Measurements from ENCODE around the gene TMC3.

The TMC3 gene

DNA sequence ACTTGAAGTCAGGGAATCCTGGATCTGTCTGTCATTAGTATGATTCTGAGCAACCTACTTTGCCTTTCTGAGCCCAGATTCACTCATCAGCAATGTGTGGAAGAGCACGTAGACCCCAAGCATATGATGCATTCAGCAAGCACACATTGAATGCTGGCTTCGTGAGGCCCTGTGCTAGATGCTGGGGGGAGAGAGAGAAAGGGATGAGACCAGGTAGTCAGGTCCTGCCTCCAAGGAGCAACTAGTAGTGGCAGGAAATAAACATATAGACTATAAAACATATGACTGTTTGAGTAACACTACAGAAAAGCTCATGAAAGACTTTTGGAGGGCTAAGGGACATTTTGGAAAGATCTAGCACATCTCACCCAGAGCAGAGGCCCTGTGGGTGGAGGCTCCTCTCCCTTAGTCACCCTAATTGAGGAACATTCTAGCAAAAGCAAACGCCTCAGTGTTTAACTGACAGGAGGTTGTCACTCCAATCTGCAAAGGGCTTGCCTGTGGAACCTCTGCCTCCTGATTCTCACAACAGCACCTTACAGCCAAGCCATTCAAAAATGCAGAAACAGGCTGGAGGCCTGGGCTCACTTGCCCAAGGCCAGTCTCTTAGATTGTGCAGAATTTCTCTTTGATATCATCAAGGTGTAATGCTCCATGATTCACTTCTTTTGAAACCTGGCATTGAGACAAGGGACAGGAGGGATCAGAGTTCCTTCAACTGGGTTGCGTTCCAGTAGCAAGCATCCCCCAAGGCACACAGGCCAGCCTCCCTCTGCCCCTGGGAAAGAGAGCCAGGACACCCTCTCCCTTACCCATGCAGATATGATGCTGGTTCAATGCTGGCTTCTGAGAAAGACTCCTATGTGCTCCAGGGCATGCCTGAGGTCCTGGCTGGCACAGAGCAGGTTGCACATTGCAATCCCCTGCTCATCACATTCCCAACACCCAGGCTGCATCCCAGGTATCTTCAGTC, 76.1 kb downstream of the TMC3 start:
- no peak for DNase-seq

DNA sequence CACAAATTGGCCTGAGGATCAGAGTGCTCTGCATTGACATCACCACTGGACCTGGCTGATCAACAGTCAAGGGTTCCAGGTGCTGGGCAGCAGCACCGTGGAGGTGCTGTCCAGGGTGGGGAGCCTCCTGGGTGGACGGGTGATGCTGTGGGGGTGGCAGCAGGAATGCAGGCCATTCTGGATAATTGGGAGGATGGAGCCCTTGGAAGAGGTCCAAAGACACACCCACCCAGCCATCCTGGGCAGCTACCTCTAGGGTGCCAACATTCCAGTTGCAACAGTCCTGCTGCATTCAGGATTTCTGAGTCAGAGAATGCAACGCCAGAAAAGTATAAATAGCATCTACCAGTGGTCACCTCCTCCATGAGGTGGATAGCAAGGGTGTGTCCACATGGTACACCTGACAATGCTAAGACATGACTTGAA, 76.9 kb downstream of the TMC3 start:
- no peak for DNase-seq

DNA sequence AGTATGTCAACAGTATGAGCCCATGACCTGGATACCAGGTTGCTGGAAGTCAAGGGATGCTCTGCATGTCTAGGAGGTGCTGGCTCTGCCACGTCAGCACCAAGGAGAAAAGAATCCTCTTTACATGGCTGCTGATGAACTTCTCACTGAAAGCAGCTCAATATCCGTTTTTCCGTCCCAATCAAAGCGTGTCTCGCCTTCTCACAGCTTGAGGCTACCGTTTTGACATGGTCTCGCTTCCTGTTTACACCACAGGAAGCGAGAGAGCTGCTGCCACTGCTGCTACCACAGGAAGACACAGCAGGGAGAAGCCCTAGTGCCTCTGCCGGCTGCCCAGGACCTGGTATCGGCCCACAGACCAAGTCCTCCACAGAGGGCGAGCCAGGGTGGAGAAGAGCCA, 77.3 kb downstream of the TMC3 start:
- DNase-seq = peak; percentile 80

DNA sequence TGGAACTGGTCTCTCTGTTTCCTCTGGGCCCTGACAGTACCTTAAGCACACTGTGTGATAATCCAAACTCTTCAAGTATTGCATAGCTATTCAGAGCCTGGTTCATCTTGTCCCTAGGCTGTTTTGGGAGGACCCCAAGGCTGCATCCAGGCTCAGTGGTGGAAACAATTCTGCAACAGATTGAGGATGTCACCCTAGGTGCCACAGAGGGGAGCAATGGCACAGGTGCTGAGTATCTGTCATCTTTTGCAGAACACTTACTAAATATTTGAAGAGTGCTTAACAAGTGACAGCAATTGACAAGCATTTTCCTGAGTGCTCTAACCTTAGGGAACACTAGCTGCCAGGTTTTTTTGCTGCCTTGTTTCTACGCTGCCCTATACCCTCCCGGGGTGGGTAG, 77.8 kb downstream of the TMC3 start:
- DNase-seq = no peak

DNA sequence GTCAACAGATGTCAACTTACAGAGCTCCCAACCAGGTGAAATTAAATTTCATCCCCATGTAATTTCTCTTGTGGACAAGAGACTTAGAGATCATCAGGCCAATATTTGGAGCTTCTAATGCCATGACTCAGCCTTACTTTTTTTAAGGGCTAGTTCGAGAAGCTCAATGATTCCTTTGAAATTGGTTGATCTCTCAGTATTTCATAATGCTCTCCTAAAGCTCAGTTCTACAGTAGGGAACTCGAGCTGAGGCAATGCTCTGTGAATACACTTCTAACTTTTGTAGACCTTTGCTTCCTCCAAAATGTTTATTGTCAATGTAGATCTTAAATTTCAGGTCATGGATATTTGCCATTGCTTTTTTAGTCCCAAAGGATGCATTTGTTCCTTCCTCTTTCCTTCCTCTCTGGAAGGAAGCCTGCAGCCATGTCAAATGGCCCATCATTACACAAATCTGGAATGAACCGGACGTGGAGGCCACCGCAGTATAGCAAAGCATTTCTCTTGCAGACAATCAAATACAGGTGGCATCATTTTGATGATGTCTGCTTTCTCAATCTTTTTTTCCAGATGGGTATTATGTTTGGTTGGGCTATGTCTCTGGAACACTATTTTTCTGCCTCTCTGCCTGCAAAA, 78.4 kb downstream of the TMC3 start:
- DNase-seq = no peak

DNA sequence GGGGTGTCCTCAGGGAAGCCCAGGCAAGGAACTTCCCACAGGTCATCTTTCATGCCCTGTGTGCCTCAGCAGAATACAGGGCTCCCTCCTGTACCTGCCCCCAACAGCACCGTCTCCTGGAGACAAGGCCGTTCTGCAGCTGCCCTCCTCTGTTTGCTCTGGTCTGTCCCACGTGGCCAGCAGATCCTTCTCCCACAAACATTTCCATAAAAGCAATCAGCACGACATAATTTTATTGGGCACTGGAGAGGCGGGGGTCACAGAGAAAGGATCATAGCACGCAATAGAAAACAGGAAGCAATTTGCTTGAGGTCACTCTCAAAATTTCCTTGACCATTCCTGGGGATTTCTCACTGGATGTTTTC, 79.5 kb downstream of the TMC3 start:
- DNase-seq = no peak

DNA sequence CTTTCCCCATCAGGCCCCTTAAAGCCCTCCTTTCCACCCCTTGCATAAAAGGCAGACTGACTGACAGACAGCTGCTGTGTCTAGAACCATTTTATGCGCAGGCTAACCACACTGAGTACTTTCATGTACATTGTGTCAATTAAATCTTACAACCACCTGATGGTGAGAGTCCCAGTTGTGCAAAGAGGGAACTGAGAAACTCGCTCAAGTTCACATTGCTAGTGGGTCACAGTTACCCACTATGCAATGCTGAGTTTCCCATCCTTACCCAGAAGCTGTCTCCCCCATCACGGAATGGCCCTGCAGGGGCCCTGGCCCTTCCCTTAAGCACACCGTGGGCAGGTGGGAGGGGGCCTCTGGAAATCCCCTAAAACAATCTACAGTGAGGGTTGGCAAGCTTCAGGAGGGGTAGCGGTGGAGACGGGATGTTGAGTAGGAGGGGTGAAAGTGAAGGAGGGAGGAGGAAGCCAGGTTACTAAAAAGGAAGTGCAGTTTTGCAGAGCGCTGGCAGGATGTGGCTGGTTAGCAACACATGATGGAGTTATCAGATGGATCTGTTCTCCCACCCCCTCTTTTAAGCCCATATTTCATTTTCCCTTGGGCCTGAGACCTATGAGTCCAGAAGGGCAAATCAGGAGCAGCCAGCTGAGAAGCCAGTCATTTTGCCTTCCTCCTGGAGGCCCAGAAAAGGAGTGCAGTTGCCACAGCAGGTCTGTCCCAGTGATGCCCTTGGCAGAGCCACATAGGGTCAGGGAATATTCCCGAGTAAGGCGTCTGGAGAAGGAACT, 80.1 kb downstream of the TMC3 start:
- DNase-seq = peak; percentile 83

DNA sequence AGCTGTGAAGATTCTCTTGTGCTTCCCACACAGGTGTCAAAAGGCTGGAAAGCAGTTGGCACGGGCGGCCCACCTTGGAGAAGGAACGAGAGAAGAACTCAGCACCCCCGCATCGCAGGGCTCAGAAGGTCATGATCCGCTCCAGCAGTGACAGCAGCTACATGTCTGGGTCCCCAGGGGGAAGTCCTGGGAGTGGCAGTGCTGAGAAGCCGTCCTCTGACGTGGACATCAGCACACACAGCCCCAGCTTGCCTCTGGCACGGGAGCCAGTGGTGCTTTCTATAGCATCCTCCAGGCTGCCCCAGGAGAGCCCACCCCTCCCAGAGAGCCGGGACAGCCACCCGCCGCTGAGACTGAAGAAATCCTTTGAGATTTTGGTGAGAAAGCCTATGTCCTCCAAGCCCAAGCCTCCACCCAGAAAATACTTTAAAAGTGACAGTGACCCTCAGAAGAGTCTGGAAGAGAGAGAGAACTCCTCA, 81.5 kb downstream of the TMC3 start:
- peak; percentile 85 for DNase-seq

DNA sequence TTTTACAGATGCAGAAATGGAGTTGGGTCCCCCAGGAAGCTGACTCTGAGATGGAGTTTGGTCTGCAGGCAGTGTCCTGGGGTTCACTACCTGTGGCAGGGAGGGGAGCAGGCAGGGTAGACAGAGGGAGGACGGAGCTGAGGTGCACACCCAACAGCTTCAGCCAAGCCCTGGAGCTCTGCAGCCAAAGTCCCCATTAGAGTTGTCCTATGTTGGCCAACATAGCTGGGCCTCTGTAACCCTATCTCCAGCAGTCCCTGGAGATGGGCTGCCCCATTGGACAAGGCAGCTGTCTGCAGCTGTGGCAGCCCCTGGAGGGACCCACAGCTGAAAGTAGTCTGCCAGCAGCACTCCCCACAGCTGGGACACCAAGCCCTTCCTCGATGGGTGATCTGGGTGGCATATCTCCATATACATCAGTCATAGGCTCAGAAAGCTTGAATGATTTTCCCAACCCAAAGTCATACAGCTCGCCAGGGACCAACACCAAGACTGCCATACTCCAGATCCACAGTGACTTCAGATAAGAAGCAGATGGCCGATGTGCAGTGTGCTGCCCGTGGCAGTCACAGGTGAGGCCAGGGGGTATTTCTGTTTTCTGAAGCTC, 82.0 kb downstream of the TMC3 start:
- DNase-seq = no peak

DNA sequence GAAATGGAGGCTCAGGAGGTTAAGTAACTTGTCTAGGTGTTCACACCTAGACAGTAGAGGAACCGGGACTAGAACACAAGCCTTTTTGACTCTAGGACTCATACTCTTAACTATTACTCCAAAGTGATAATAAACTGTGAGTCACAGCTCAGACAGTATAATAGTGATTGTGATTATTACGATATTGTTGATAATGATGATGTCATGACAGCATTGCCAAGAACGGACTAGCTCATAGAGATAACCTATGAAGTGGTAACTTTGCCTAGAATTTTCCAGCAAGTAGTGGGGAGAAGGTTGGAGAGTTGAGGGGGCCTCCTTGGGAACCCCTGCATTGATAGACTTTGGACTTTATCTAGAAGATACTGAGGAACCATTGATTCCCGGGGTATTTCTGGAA, 84.1 kb downstream of the TMC3 start:
- DNase-seq = no peak

DNA sequence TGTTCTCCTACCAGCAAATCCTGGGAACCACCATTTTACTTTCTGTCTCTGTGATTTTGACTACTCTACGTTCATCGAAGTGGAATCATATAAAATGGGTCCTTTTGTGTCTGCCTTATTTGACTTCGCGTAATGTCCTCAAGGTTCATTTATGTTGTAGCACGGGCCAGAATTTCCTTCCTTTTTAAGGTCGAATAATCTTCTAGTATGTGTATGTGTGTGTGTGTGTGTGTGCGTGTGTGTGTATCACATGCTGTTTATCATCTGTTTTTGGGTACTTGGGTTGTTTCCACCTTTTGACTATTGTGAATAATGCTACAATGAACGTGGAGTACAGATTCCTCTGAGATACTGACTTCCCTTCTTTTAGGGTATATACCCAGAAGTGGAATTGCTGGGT, 85.4 kb downstream of the TMC3 start:
- no peak for DNase-seq

DNA sequence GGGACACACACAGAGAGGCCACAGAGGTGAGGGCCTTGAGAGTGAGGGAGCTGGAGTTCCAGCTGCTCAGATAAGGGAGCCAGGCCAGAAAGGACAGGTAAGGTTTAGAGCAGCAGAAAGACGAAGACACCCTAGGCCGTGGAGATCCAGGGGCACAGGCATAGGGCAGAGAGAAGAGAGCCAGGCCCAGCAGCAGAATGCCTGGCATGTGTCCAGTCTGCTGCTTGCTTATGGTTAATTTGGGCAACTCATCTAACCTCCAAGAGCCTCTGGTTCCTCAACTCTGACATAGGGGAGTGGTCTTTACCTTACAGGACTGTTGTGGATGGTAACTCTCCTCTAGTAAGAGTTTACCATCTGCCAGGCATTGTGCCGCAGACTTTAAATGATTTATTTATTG, 86.0 kb downstream of the TMC3 start:
- no peak for DNase-seq

DNA sequence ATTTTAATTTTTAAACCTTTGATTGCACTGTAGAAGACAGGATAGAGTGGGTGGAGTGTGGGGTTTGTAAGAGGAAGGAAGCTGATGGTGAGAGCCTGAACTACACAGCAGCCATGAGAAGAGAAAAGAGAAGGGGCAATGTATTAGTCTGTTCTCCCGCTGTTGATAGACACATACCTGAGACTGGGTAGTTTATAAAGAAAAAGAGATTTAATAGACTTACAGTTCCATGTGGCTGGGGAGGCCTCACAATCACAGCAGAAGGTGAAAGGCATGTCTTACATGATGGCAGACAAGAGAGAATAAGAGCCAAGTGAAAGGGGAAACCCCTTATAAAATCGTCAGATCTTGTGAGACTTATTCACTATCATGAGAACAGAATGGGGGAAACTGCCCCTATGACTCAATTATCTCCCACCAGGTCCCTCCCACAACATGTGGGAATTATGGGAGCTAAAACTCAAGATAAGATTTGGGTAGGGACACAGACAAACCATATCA, 87.3 kb downstream of the TMC3 start:
- no peak for DNase-seq

DNA sequence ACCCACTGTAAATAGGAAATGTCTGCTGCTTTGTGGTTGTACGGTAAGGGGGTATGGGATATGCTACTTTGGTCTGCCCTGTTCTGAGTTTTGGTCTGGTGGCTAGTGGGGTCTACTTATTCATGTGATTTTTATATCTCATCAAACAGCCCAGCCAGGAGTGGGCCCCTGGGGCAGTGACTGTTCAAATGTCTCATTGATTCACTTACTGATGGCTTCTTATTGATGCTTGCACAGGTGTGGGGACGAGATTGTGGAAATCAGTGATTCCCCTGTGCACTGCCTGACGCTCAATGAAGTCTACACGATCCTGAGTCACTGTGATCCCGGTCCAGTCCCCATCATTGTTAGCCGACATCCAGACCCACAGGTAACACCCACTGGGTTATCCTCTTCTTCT, 88.6 kb downstream of the TMC3 start:
- DNase-seq = no peak

DNA sequence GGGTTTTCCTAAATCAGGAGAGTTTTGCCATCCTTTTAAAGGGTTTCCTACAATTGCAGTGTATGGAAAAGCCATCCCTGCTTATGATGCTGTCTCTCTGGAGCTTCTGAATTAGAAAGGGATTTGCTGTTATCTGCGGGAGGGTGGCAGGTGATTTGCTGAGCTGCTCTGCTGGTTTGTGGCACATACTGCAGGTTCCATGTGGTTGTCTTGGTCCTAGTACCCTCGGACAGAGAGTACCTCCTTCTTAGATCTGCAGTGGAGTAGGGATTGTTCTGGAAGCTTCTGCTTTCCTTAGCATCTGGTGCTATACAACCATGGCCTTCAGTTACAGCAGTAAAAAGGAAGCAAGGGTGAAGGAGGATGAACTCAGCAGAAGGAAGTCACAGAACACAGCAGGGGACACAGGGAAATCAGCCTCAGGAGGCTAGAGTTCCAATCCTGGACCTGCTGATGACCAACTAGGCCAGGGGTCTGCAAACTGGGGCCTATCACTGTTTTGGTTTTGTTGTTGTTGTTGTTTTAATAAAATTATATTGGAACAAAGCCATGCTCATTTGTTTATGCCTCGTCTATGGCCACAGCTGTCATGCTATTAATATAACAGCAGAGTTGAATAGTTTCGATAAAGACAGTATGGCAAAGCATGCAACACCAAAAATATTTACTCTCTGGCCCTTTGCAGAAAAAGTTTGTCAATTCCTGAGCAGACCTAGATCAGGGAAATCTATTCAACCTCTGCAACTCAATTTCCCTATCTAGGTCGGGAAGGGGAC, 89.6 kb downstream of the TMC3 start:
- DNase-seq = no peak

DNA sequence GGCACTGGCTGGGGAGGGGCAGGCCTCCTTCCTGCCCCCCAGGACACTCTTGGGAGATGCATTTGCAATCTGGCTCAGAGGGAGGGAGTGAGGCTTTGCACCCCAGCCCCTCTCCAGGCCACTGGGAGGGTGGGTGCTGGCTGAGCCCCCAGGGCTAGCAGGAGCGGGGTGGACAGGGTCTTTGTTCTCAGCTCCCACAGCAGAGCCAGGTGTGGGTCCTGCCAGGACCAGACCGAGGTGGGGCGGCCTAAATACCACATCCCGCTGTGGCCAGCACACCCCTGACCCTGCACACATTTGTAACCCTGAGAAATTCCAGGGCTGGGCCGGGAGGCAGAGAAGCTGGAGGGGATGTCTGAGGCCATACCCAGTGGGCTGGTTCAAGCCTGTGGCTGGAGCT, 91.1 kb downstream of the TMC3 start:
- no peak for DNase-seq

DNA sequence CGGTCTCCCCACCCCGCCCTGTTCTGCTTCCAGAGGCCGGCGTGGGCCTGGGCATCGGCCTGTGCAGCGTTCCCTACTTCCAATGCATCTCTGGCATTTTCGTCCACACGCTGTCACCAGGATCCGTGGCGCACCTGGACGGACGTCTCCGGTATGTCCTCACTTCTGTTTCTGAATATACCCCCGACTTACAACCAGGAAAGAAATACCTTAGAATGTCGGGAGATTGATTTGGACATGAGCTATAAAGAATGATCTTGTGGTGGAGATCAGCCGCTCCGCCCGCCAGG, 91.5 kb downstream of the TMC3 start:
- DNase-seq = no peak

DNA sequence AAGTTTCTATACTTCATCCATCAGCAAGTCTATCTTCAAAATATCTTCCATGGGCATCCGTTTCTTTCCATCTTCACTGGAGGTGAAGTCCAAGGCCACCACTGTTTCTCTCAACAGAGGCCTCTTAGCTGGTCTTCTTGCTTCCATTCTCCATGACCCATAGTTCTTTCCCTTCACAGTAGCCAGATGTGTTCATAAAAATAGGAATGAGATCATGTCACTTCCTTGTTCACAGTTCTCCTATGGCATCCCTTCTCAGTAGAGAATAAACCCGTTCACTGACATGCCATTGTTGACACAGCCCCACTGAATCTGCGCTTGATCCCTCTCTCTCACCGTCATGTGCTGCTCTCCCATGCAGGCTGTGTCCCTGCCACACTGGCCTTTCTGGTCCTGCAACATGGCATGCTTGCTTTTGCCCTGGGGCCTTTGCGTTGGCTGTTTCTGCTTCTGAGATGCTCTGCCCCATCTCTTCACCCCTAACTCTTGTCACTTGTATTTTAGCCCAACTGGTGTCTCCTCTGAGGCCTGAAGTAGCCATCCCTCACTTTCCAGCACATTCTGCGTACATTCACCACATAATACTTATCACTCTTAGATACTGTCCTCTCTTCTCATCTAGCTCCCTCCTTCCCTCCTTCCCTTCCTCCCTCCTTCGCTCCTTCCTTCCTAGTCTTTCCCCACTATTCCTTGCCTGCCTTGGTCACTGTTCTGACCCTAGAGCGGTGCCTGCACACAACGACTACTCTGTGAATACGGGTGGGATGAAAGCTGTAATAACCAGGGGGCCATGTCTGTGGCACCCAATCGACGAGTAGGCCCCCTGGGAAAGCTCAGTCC, 92.0 kb downstream of the TMC3 start:
- DNase-seq = no peak

DNA sequence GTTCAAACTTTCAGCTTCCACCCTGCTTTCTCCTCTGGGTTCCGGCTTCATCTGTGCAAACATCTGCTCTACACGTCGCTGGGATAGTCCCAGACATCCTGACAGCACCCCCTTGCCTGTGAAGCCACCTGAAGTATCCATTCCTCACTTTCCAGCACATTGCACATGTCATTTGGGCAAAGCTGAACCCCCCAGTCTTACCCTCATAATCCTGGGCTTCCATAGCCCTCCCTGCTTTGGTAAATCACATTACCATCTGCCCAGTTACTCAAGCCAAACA, 92.6 kb downstream of the TMC3 start:
- no peak for DNase-seq
